GM06990 (cell line): ENCODE data around the gene ZNF33A.
A peak's percentile ranks its signal among the peaks of the same experiment; 100 is the strongest.
"Not testable (repeated sequence)": the region's sequence is repeated elsewhere in the genome, so short reads cannot be mapped to it uniquely, and the experiment has no call there.

Source experiments
- DNase-seq: peaks from one replicate; pipeline ENCODE4 v3.0.0-alpha.2; 2011; ENCODE audit not compliant: insufficient read length; ENCODE audit errors: extremely low read depth
- H3K27me3 ChIP-seq: replicated peaks from 2 replicates; pipeline ENCODE4 v1.6.0; 2011; ENCODE audit warnings: low read length; ENCODE audit not compliant: control insufficient read depth, insufficient read depth
- H3K36me3 ChIP-seq: 2 replicates; pipeline ENCODE4 v1.5.1; 2011; ENCODE audit warnings: low read length; ENCODE audit not compliant: control insufficient read depth, insufficient read depth
- H3K4me3 ChIP-seq: replicated peaks from 2 replicates; pipeline ENCODE4 v1.5.1; 2011; ENCODE audit warnings: low read depth, mild to moderate bottlenecking, control low read depth, low read length
- CTCF ChIP-seq: IDR thresholded peaks from 2 replicates; pipeline ENCODE4 v1.5.1; 2011; ENCODE audit warnings: low read length, control low read depth, mild to moderate bottlenecking, inconsistent platforms; ENCODE audit not compliant: insufficient read depth, poor library complexity, severe bottlenecking

Gene ZNF33A

GRCh38 chr10:38076687-38077086 is 66.2 kb downstream of the ZNF33A start:
- no peaks in the 10 kb centered on the region for H3K36me3 ChIP-seq

GRCh38 chr10:38093318-38093717 is 82.8 kb downstream of the ZNF33A start:
- H3K27me3 ChIP-seq, H3K36me3 ChIP-seq, DNase-seq, H3K4me3 ChIP-seq: not testable (repeated sequence)

More at GRCh38 chr10:38076687-38077086, 66.2 kb downstream of the ZNF33A start:
- no peak for TF ChIP-seq CTCF
- no peaks in the 10 kb centered on the region for H3K27me3 ChIP-seq
- no peak for DNase-seq
- H3K4me3 ChIP-seq, result no peak overlapping the region

- Histone ChIP-seq H3K27me3 (no peaks in the 10 kb centered on the region), H3K4me3 (peak overlapping the region; percentile 55), H3K36me3 (peaks cover 1% of the 10 kb centered on the region; the same call in 1 of the 2 replicates)
- no peak for TF ChIP-seq CTCF
- no peak for DNase-seq
Measured at GRCh38 chr10:38093816-38094157, 83.3 kb downstream of the ZNF33A start.

- no peak for TF ChIP-seq CTCF
- Histone ChIP-seq H3K4me3 (peak within 1 kb of the TSS; percentile 93), H3K36me3 (peaks cover 1% of the 10 kb centered on the region; the same call in 1 of the 2 replicates), H3K27me3 (no peaks in the 10 kb centered on the region)
- DNase-seq, result peak; percentile 86
Measured at GRCh38 chr10:38094158-38094926, 83.9 kb downstream of the ZNF33A start, which contains the start of gene ZNF37A. ZNF37A (plus strand) TSS chr10:38094337; CDS start chr10:38096618, 2,281 bp downstream.

- DNase-seq, result no peak
- Histone ChIP-seq H3K27me3 (no peaks in the 10 kb centered on the region), H3K4me3 (peak overlapping the region; percentile 93), H3K36me3 (peaks cover 1% of the 10 kb centered on the region; the same call in 1 of the 2 replicates)
- TF ChIP-seq CTCF, result no peak
Measured at GRCh38 chr10:38094927-38095574, 84.6 kb downstream of the ZNF33A start.

- DNase-seq, result no peak
- peaks cover 2% of the 10 kb centered on the region for H3K36me3 ChIP-seq
- TF ChIP-seq CTCF, result no peak
- H3K4me3 ChIP-seq, result no peak overlapping the region
- H3K27me3 ChIP-seq, result no peaks in the 10 kb centered on the region
Measured at GRCh38 chr10:38102880-38103279, 92.4 kb downstream of the ZNF33A start.
